Stimulated activated CD4-positive, alpha-beta T cell treated with anti-CD3 and anti-CD28 coated beads, Interleukin-4, amount 100 ng/mL, for 48 hours (primary cell): ENCODE measurements around the gene CHIC2.

ENCODE experiments used
- DNase-seq, 2 donors: peaks; one replicate each; pipeline ENCODE4 v3.0.0-alpha.2; 2020; ENCODE audit warnings: low read depth in 2 of 2

Gene CHIC2

GRCh38 chr4:54093324-54094240 lies 29.2 kb upstream of the CHIC2 start:
- no peak for DNase-seq

- no peak for DNase-seq
Measured at GRCh38 chr4:54092405-54093323, 28.3 kb upstream of the CHIC2 start.

DNA sequence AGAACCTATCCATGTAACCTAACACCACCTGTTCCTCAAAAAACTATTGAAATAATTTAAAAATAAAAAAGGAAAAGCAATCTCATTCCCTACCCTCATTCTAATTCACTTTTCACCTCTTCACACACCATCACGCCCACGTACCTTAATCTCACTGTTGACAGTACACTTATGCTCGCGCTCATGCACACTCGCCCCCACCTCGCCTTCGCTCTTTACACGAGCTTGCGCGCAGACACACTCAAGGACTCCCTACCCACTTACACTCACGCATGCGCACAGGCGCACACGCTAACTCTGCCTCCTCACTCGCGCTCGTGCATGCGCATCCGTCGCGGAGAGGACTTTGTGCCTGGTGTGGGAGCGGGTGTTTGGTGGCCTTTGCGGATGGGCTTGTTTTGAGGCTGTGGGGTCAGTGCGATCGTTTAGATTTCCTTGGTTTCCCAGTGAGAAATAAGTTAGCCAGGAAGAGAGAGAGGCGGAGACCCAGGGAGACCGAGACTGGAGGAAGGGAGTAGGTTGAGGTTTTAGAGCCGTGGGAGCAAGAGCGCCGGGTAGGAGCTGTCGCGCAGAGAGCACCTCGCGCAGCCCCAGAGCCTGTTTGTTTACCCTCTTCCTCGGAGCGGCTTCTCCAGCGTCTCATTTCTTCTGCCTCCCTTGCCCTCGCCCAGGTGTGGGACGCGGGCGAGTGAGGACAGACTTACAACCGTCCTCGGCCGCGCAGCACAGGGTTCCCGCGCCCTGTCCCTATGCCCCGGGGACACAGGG lies 27.4 kb upstream of the CHIC2 start:
- peak; percentile 54 to 63 for DNase-seq

- DNase-seq, result no peak
Measured at GRCh38 chr4:54090804-54091623, 26.6 kb upstream of the CHIC2 start.

GRCh38 chr4:54090404-54090803 lies 26.0 kb upstream of the CHIC2 start:
- no peak for DNase-seq

- no peak for DNase-seq
Measured at GRCh38 chr4:54089875-54090274, 25.5 kb upstream of the CHIC2 start.

GRCh38 chr4:54085284-54085683 lies 20.9 kb upstream of the CHIC2 start:
- DNase-seq, result no peak

GRCh38 chr4:54082168-54082567 lies 17.8 kb upstream of the CHIC2 start:
- no peak for DNase-seq

GRCh38 chr4:54077812-54078211 lies 13.4 kb upstream of the CHIC2 start:
- no peak for DNase-seq

DNA sequence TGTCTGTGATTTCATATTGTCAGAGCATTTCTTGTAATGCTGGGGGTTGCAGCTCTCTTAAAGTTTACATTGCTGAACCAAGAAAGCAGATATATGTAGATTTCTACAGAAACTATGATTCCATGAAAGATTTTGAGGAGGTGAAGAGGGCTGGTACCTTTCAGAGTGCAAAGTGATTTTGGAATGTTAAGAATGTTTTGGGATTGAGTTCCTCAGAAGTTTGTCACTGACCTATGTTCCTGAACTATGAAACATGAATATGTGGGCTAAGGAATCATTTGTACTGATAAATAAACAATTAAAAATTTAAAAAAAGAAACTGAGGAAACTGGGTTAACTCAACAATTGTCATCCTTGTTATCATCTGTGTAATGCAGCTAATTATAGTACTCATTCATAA lies 12.3 kb upstream of the CHIC2 start:
- DNase-seq, result no peak

DNA sequence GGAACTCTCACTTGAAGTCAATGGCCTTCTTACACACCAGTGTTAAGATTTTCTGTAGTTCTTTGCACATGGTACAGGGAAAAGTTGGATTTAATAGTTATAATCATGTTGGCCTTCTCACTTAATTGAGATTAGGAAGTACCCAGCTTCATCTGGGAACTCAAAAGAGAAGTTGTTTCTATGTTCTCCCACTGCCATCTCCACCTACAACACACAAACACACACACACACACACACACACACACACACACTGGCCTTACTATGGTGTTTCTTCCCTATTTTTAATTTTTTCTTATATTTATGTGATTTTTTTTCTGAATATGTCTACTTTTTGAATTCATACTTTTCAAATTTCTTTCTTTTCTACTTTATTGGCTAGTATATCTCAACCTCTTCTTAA lies 10.0 kb upstream of the CHIC2 start:
- DNase-seq, result no peak

GRCh38 chr4:54073271-54073880 lies 9.0 kb upstream of the CHIC2 start:
- DNase-seq, result no peak

- DNase-seq, result no peak
Measured at GRCh38 chr4:54067166-54067565, 2.8 kb upstream of the CHIC2 start.

- DNase-seq, result no peak
Measured at GRCh38 chr4:54066718-54067129, 2.3 kb upstream of the CHIC2 start.

DNA sequence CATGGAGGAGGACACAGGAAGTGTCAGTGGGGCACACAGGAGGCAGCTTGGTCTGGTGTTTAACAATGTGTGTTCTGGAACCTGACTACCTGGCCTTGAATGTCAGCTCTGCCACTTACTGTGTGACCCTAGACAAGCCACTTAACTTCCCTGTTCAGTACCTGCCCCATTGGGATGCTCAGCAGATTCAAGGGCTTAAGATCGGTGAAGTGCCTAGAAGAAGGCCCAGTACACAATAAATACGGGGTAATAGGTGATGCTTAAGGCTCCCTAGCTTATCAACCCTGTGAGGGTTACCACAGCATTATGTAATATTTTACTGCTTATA lies 1.6 kb upstream of the CHIC2 start:
- DNase-seq, result no peak

DNA sequence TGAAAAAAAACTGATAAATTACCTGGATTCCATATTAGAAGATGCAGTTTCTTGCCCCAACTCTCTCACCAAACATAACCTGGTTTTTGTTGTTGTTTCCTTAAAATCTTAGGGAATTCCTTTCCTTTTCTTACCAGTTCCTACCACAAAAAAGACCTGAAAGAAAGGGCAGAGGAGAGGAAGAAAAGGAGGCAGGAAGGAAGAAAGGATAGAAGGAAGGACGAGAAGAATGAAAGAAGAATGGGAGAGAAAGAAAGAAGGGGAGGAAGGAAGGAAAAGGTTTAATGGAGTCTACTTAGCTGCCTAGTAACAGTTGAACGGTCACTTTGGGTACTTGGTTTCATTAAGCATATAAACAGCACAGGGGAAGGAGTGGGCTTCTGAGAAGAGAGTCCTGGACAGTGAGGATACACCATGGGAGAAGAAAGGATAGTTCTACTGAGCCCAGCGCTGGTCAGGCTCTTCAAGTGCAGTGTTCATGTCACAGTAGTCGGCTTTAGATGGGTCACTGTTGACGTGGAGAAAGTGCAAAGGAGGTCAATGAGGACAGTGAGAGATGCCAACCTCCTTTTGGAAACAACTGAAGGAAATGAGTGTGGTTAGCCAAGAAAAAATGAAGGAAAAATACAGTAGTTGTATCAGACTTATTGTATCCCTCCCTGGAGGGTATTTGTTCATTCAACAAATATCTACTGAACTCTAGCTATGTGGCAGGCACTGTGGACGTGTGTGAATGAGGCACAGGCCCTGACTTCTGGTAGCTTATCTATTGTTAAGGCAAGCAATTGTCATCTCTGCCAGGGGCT lies 1.1 kb upstream of the CHIC2 start:
- no peak for DNase-seq

GRCh38 chr4:54063737-54064316 lies 578 bp downstream of the CHIC2 start:
- DNase-seq, result peak; percentile 4 to 23

GRCh38 chr4:54063229-54063628 lies 1.2 kb downstream of the CHIC2 start:
- peak in 1 of 2 donors; percentile 11 for DNase-seq

DNA sequence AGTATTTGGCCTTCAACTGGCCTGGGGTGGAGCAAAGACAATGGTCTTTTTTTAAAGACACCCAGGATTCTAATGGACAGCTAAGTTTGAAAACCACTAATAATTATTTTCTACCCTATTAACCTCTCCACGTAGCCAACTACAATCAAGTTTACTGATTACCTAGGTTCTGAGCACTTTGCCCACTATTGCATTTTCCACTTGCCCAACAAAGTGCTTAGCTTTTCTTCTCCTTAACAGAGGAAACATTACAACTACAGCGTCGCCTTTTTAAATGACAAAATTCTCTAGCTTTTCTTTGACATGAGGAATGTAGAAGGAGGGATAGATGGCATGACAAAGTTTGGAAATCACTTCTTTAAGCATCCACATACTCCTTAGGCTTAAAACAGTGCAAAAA lies 2.0 kb downstream of the CHIC2 start:
- no peak for DNase-seq
